Astrocyte of the spinal cord (primary cell): ENCODE data around the gene MCTP1.

Source experiments
- DNase-seq: peaks from one replicate; pipeline ENCODE4 v3.0.0; 2011; ENCODE audit warnings: low read depth, low spot score
- H3K4me3 ChIP-seq: 2 replicates; pipeline ENCODE4 v1.5.1; 2011; ENCODE audit warnings: low read depth, mild to moderate bottlenecking, low read length, moderate library complexity
- in situ Hi-C: cut with HindIII; loops from 2 replicates; pipeline ENCODE4 v1.10.0; 2017; ENCODE audit warnings: low sequenced_read_pairs
- TF ChIP-seq, protein P1 (sequence below): IDR thresholded peaks from 2 replicates; pipeline ENCODE4 v1.5.1; 2012; ENCODE audit warnings: low read depth, mild to moderate bottlenecking, low read length, inconsistent platforms

The MCTP1 gene

DNA sequence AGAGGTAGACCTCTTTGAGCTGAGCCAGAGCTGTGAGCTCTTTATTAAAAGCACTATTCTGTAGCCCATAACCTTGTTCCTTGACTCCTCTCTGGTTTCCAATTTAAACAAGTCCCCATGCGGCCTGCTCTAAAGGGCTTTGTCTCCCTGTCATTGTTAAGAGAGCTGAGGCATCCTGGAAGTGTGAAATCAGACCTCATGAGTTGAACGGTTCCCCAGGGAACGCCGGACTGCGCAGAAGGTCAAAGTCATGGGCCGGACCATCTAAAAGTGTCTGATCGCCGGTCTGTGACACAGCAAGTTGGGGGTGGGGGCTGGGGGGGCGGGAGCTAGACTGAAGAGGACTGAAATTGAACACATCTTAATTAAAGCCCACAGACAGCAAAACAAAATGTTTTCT lies 400.6 kb downstream of the MCTP1 start:
- TF ChIP-seq, protein P1, sequence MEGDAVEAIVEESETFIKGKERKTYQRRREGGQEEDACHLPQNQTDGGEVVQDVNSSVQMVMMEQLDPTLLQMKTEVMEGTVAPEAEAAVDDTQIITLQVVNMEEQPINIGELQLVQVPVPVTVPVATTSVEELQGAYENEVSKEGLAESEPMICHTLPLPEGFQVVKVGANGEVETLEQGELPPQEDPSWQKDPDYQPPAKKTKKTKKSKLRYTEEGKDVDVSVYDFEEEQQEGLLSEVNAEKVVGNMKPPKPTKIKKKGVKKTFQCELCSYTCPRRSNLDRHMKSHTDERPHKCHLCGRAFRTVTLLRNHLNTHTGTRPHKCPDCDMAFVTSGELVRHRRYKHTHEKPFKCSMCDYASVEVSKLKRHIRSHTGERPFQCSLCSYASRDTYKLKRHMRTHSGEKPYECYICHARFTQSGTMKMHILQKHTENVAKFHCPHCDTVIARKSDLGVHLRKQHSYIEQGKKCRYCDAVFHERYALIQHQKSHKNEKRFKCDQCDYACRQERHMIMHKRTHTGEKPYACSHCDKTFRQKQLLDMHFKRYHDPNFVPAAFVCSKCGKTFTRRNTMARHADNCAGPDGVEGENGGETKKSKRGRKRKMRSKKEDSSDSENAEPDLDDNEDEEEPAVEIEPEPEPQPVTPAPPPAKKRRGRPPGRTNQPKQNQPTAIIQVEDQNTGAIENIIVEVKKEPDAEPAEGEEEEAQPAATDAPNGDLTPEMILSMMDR: no peak
- in situ Hi-C loops: no loop called here
- peak; percentile 22 for DNase-seq
- H3K4me3 ChIP-seq: no peak overlapping the region

DNA sequence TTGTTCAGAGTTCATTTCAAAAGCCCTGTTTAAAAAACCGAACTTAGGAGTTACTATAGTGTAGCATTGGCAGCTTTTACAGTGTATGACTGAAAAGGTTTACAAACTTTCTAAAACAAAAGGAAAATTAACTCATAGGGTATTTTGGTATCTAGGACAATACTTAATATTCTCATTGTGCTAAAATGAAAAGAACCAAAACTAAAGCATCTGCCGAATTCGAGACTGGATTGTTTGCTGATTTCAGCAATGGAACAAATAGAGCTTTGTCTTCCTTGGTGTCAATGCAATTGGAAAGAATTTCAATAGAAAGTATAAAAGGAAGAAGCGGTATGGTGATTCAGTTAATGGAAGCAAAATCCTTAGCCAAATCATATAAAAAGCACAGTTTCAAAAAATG lies 412.4 kb downstream of the MCTP1 start:
- TF ChIP-seq, protein P1: no peak
- no peak overlapping the region for H3K4me3 ChIP-seq
- no peak for DNase-seq
- in situ Hi-C loops: no loop called here

DNA sequence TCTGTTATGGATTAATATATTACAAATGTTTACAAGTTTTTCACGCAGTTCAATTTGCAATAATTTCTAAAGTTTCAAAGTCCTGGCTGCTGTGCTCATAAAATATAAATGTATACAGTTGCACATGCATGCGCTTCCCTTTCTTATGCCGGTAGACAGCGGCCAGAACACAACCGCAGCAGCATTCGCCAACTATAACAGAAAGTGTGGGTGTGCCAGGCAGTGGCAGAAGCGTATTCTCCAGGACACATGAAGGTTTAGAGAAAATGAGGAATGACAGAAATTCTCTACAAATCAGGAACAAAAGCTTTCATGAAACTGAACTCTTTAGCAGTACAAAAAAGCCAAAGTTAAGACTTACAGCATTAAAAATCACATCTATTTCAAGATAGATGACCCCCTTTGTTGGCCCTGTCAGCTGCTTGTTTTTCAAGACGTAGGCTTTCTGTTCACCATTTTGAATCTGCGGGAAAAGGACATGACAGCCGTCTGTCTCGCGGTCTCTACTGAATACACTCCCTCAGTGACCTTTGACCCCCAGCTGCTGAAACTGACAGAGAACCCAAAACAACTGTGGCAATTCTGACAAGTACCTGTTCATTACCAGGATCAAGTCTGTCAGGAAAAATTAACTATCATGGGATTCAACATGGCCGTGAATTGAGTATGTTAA lies 414.2 kb downstream of the MCTP1 start:
- in situ Hi-C loops: no loop called here
- DNase-seq: no peak
- TF ChIP-seq, protein P1: no peak
- H3K4me3 ChIP-seq: no peak overlapping the region

DNA sequence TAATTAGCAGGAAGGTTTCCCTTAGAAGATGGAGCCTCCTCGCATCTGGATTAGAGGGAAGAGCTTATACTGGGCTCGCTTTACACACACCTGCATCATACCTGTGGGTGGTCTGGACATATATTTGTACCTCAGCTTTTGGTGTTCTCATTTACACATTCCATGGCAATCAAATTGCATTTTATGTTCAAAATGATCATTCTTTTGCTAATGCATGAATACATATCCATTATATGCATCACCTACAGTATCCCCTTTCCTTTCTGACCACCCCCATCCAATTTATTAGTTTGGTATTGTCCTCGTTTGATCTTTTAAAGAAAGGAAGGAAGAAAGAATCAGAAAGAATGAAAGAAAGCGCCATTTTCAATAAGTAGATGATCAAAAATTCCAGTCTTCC lies 415.0 kb downstream of the MCTP1 start:
- TF ChIP-seq, protein P1: no peak

DNA sequence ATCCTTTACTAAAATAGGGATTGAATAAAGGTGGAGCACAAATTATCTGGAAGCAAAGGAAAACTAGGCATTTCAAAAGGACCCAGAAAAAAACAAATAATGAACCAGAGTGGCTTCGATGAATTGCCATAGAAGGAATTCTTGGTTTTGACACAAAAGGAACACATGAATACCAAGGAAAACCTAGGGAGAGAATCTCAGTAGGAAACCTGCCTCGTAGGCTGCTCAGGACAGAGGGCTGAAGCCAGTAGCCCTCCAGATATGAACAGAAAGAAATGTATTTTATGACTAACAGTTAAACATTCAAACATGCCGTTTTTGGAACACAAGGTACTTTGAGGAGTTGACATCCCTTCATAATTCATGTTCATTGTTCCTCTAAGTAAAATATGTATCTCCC lies 420.9 kb downstream of the MCTP1 start:
- DNase-seq: no peak
- TF ChIP-seq, protein P1: no peak
- in situ Hi-C loops: no loop called here
- no peak overlapping the region for H3K4me3 ChIP-seq

More for the DNA sequence above, 415.0 kb downstream of the MCTP1 start:
- no peak overlapping the region for H3K4me3 ChIP-seq
- no peak for DNase-seq
- in situ Hi-C loops: no loop called here

DNA sequence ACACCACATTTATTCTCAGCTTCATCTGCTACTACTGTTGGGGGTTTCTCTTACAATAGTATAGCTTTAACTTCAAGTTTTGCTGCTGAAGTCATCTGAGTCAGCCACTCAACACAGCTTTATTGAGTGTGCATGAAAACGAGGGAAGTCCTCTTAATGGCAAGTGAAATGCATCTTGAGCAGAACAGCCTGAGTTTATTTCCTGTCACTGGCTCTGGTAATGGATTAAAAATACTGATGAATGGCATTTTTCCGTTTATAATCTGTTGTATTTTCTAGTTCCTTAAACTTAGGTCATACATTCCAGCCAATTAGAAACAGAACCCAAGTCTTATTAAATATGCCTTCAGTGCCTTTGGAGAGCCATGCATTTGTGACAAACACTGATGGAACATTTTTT lies 427.8 kb downstream of the MCTP1 start:
- TF ChIP-seq, protein P1: no peak
- in situ Hi-C loops: no loop called here
- DNase-seq: no peak
- no peak overlapping the region for H3K4me3 ChIP-seq
